Mesodermal cell (in vitro differentiated cells): Measurements from ENCODE around the gene JAK1.

Experiments used
- H3K27ac ChIP-seq: 2 replicates; pipeline ENCODE4 v1.7.0; 2013; ENCODE audit warnings: mild to moderate bottlenecking, low read depth, low read length, moderate library complexity; ENCODE audit not compliant: severe bottlenecking
- H3K36me3 ChIP-seq: 2 replicates; pipeline ENCODE4 v1.7.1; 2013; ENCODE audit warnings: mild to moderate bottlenecking, low read length, moderate library complexity; ENCODE audit not compliant: control insufficient read depth, insufficient read depth
- H3K4me1 ChIP-seq: one replicate; pipeline ENCODE4 v1.7.1; 2013; ENCODE audit warnings: mild to moderate bottlenecking, low read length; ENCODE audit not compliant: insufficient read depth, control insufficient read depth, poor library complexity, severe bottlenecking
- H3K4me3 ChIP-seq: 2 replicates; pipeline ENCODE4 v1.7.0; 2013; ENCODE audit warnings: low read length, control low read depth, mild to moderate bottlenecking; ENCODE audit not compliant: insufficient read depth, poor library complexity, severe bottlenecking; ENCODE audit errors: extremely low read depth
- H3K9me3 ChIP-seq: 2 replicates; pipeline ENCODE4 v1.7.1; 2013; ENCODE audit warnings: mild to moderate bottlenecking, low read length, moderate library complexity; ENCODE audit not compliant: control insufficient read depth
- WGBS, 2 experiments: methylation state at CpG; one replicate each; pipeline ENCODE4 v1.1.5; 2013; ENCODE audit warnings: missing lambda C conversion rate in 2 of 2; ENCODE audit not compliant: insufficient coverage in 2 of 2; 5-methylcytosine and 5-hydroxymethylcytosine counted together

Gene JAK1

GRCh38 chr1:64948216-64948615 lies 18.1 kb downstream of the JAK1 start:
- WGBS, 2 experiments, result 93 to 94% methylated on average over 2 of the region's 2 CpGs
- no peaks in the 10 kb centered on the region for H3K9me3 ChIP-seq
- no peak overlapping the region for H3K4me3 ChIP-seq
- H3K36me3 ChIP-seq, result no peaks in the 10 kb centered on the region
- H3K27ac ChIP-seq, result no peak overlapping the region
- peaks cover 4% of the 10 kb centered on the region for H3K4me1 ChIP-seq

GRCh38 chr1:64946916-64947315 lies 19.4 kb downstream of the JAK1 start:
- Histone ChIP-seq H3K9me3 (no peaks in the 10 kb centered on the region), H3K4me1 (peaks cover 4% of the 10 kb centered on the region), H3K27ac (no peak overlapping the region), H3K4me3 (no peak overlapping the region), H3K36me3 (no peaks in the 10 kb centered on the region)
- WGBS, 2 experiments, result no CpG with 5 or more reads among the region's 1 CpG

GRCh38 chr1:64944913-64945312 lies 21.4 kb downstream of the JAK1 start:
- WGBS, 2 experiments, result 87 to 96% methylated on average over 3 to 4 of the region's 6 CpGs
- Histone ChIP-seq H3K9me3 (no peaks in the 10 kb centered on the region), H3K36me3 (no peaks in the 10 kb centered on the region), H3K4me1 (no peaks in the 10 kb centered on the region), H3K27ac (no peak overlapping the region), H3K4me3 (no peak overlapping the region)

- H3K4me3 ChIP-seq, result no peak overlapping the region
- no peak overlapping the region for H3K27ac ChIP-seq
- no peaks in the 10 kb centered on the region for H3K4me1 ChIP-seq
- no peaks in the 10 kb centered on the region for H3K9me3 ChIP-seq
- WGBS, 2 experiments, result no CpG with 5 or more reads among the region's 3 CpGs
- H3K36me3 ChIP-seq, result no peaks in the 10 kb centered on the region
Observed at GRCh38 chr1:64942675-64943074, 23.7 kb downstream of the JAK1 start.

- no peak overlapping the region for H3K4me3 ChIP-seq
- H3K4me1 ChIP-seq, result no peaks in the 10 kb centered on the region
- WGBS, 2 experiments, result 81 to 94% methylated on average over 2 of the region's 4 CpGs
- peaks cover 2% of the 10 kb centered on the region for H3K36me3 ChIP-seq
- no peak overlapping the region for H3K27ac ChIP-seq
- no peaks in the 10 kb centered on the region for H3K9me3 ChIP-seq
Observed at GRCh38 chr1:64942118-64942517, 24.2 kb downstream of the JAK1 start.

GRCh38 chr1:64941461-64942117 lies 24.8 kb downstream of the JAK1 start:
- H3K27ac ChIP-seq, result no peak overlapping the region
- no peaks in the 10 kb centered on the region for H3K4me1 ChIP-seq
- no peaks in the 10 kb centered on the region for H3K9me3 ChIP-seq
- H3K36me3 ChIP-seq, result peaks cover 3% of the 10 kb centered on the region
- WGBS, 2 experiments, result 100% methylated on average over 1 of the region's 5 CpGs; no CpG with 5 or more reads in 1 of the 2 experiments
- no peak overlapping the region for H3K4me3 ChIP-seq

- 78 to 100% methylated on average over 1 to 3 of the region's 3 CpGs for WGBS, 2 experiments
- H3K36me3 ChIP-seq, result peaks cover 3% of the 10 kb centered on the region
- H3K9me3 ChIP-seq, result no peaks in the 10 kb centered on the region
- H3K27ac ChIP-seq, result no peak overlapping the region
- H3K4me1 ChIP-seq, result peaks cover 3% of the 10 kb centered on the region
- no peak overlapping the region for H3K4me3 ChIP-seq
Observed at GRCh38 chr1:64940025-64940424, 26.3 kb downstream of the JAK1 start.

GRCh38 chr1:64938991-64939390 lies 27.4 kb downstream of the JAK1 start:
- 100% methylated on average over 1 of the region's 2 CpGs for WGBS, 2 experiments
- no peaks in the 10 kb centered on the region for H3K9me3 ChIP-seq
- no peak overlapping the region for H3K4me3 ChIP-seq
- peaks cover 3% of the 10 kb centered on the region for H3K36me3 ChIP-seq
- H3K4me1 ChIP-seq, result peaks cover 9% of the 10 kb centered on the region
- H3K27ac ChIP-seq, result no peak overlapping the region

GRCh38 chr1:64936956-64937355 lies 29.4 kb downstream of the JAK1 start:
- H3K9me3 ChIP-seq, result no peaks in the 10 kb centered on the region
- H3K4me3 ChIP-seq, result no peak overlapping the region
- H3K4me1 ChIP-seq, result peaks cover 19% of the 10 kb centered on the region
- peaks cover 3% of the 10 kb centered on the region for H3K36me3 ChIP-seq
- no peak overlapping the region for H3K27ac ChIP-seq
- WGBS, 2 experiments, result no CpG with 5 or more reads among the region's 1 CpG

GRCh38 chr1:64935551-64936155 lies 30.7 kb downstream of the JAK1 start:
- WGBS, 2 experiments, result 94 to 100% methylated on average over 3 to 8 of the region's 9 CpGs
- peaks cover 3% of the 10 kb centered on the region for H3K36me3 ChIP-seq
- no peaks in the 10 kb centered on the region for H3K9me3 ChIP-seq
- no peak overlapping the region for H3K27ac ChIP-seq
- no peak overlapping the region for H3K4me3 ChIP-seq
- H3K4me1 ChIP-seq, result peaks cover 19% of the 10 kb centered on the region

- no peak overlapping the region for H3K4me3 ChIP-seq
Observed at GRCh38 chr1:64934878-64935275, 31.5 kb downstream of the JAK1 start.

More at GRCh38 chr1:64934878-64935275, 31.5 kb downstream of the JAK1 start:
- Histone ChIP-seq H3K9me3 (peaks cover 2% of the 10 kb centered on the region), H3K4me1 (peaks cover 19% of the 10 kb centered on the region), H3K27ac (no peak overlapping the region), H3K36me3 (peaks cover 3% of the 10 kb centered on the region)
- WGBS, 2 experiments, result 100% methylated on average over 1 of the region's 1 CpG; no CpG with 5 or more reads in 1 of the 2 experiments
